M059J (cell line): ENCODE data around the gene VGLL4. TPM values are rescaled to one million over a fixed set of nuclear protein-coding genes. Genes with fewer than 3 reads are reported as not detected.
"Not testable (repeated sequence)": the region's sequence is repeated elsewhere in the genome, so short reads cannot be mapped to it uniquely, and the experiment has no call there.

Source experiments
- DNase-seq: peaks from one replicate; pipeline ENCODE4 v3.0.0-alpha.2; 2012; ENCODE audit warnings: low read depth
- total RNA-seq: library from RNA; depleted of rRNA; stranded (reverse); fragments of >200 nt; shearing (Covaris generic); gene quantifications from 2 replicates; pipeline ENCODE4 v1.2.3, GENCODE V29; 2014

Gene VGLL4
- total RNA-seq, 1 experiment from 2014 or later: 36.1 TPM

DNA sequence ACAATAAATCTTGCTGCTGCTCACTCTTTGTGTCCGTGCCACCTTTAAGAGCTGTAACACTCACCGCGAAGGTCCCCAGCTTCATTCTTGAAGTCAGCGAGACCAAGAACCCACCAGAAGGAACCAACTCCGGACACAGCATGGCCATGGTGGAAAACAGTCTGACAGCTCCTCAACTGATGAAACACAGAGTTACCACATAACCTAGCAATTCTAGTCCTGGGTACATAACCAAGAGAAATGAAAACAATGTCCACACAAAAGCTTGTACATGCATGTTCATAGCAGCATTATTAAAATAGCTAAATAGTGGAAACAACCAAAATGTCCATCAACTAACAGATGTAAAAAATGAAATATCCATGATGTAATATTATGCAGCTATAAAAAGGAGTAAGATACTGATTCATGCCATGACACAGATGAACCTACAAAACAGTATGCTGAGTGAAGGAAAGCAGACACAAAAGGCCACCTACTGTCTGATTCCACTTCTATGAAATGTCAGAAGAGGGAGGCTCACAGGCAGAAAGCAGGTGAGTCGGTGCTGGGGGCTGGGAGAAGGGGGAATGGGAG, 36.8 kb downstream of the VGLL4 start:
- no peak for DNase-seq

DNA sequence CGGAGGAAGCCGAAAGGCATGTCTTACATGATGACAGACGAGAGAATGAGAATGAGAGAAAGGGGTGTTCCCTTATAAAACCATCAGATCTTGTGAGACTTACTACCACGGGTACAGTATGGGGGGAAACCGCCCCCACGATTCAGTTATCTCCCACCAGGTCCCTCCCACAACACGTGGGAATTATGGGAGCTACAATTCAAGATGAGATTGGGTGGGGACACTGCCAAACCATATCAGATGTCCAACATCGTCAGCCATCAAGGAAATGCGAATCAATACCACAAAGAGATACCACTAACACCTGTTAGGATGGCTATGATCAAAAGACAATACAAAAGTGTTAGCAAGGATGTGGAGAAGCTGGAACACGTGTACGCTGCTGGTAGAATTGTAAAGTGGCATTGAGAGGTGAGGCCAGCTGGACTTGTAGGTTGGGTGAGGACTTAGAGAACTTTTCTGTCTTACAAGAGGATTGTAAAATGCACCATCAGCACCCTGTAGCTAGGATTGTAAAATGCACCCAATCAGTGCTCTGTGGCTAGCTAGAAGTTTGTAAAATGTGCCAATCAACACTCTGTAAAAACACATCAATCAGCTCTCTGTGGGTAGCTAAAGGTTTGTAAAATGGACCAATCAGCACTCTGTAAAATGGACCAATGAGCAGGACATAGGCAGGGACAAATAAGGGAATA, 37.5 kb downstream of the VGLL4 start:
- DNase-seq: no peak

DNA sequence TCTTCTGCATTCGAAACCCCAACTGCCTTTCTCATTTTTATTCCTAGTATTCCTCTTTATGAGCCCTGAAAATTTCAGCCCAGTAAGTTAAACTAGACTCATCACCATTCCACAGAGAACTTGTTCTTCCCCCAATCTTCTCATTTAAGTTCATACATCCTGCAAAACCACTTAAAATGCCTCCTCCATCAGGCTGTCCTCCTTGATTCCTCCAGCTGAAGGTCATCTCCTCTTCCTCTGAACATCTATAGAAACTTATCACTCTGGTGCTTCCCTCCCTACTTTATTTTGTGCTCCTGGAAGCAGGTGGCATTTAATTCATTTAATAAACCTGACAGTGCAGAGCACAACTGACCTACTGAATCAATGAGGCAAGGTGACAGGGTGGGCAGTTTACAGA, 38.3 kb downstream of the VGLL4 start:
- no peak for DNase-seq

DNA sequence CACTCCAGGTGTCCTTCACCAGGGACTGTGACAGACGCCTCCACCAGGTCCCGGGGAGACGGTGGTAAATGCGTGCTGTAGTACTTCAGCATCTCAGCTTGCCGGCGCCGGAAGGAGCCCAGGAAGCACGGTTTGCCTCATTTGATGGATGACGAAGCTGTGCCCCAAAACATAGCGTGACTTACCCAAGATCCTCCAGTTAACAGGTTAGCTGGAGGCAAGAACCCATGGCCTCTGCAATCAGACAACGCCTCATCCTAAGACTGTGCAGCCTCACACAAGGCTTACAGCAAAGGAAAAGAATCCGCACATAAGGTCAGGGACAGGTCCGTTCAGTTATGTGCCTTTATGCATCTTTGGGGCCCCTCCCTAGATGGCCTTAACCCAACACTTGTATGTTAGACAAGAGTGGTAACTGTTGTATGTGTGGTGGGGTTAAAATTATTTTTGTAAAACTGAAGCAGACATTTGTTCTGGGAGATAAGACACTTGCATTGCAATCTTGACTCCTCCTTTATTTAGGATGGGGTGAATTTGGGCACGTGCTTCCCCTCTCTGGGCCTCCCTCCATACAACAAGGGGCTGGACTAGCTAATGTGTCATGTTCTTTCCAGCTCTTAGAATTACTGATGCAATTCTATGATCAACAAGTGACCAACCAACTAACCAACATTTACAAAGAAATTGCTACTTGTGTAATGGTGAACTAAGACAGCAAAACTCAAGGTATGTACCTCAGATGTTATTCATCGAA, 39.4 kb downstream of the VGLL4 start:
- DNase-seq: peak; percentile 27

GRCh38 chr3:11603628-11604027, 40.1 kb downstream of the VGLL4 start:
- DNase-seq: peak; percentile 64

DNA sequence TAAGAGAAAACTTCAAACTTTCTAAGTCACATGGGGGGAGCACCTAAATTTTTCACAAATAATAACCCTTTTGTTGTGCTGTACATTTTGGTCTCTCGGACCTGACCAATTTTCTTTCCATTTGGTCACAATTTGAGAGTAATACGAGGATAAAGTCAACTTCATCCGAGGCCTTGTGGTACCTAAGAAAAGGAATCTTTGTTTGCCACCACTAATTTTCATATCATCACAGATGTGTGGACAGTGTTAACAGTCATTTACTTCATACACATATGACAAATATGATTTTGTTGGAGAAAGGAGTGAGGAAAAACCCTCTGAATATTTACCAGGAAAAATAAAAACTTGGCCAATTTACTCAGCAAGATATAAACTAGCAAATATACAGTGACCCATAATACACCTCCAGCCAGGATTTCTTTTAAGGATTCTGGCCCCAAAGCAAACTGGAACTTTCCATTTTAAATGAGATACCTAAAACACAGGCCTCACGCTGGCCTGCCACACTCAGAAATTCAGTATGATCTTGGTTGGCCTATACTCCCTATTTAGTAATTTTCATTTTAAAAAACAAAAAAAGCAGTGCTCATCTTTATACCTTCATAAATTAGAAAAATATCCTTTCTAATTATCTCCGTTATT, 40.7 kb downstream of the VGLL4 start:
- DNase-seq: no peak

DNA sequence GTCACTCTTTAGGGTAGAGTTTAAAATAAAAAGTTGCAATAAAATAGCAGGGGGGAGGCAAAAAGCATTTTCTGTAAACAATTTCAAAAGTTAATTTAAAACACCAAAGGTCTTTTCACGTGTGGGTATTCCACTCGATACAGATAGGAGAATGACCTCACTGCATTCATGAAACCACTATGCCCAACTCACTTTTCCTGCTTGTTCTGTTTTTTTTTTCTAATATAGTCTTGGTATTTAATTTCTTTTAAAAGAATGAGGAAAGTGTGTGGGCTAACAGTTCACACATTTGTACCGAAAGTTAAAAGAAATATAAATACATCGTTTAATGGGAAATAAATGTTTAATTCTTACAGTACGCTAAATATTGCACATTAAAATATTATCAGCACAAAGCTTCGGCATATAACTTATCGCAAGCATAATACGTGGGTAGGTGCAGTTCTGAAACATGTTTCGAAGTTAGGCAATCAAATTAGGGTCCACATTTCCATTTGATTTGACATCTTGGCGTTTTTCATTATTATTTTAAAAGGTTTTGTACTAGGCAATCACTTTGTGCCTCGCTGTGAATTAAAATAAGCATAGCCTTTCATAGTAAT, 41.4 kb downstream of the VGLL4 start:
- no peak for DNase-seq

DNA sequence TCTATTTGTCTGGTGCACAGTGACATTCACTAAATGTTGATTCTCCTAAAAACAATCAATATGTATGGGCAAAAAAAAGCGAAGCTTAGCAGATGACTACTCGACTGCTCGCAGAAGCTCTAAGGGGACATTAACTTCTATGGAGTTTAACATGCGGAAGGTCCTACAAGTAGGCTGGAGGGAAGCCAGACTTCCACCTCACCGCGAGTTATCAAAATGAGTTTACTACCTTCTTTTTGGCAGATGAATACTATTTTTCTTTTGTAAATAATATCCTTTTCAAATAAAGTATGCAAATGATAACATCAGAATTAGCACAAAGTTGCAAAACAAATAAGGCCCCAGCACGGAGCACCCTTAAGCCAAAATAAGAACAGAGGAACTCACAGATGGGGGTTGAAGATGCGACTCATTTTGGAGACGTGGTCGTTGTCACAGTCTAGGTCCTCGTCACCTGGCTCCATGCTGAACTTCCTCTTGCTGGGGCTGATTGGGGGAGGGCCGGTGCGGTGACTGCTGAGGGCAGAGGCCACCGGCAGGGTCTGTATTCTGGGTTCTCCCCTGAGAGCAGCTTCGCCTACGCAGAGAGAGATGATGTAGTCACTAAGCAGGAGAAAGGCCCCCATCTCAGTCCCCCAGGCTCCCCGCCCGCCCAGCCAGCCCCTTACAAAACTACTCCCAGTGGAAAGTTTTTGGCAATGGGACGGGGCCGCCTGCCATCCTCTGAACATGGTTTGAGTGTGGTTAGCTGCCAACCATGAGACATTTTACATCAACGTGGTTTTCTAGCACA, 42.1 kb downstream of the VGLL4 start:
- DNase-seq: peak; percentile 71

- peak; percentile 98 for DNase-seq
Observed at GRCh38 chr3:11600501-11601282, 43.0 kb downstream of the VGLL4 start.

DNA sequence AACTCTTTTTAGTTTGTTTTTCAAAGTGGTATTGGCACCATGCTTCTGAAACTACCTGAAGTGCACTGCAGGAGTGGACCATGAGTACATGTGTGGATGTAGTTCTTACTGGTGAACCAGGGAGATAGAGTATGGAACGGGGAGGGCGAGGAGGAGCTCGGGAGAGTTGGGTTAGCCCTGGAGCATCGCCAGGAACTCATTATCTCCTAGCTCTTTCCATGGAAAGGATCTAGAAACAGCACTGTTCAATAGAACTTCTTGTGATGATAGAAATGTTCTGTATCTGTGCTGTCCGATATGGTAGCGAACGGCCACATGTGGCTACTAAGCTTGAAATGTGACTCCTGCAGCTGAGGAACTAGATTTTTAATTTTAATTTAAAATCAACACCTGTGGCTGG, 47.3 kb downstream of the VGLL4 start:
- no peak for DNase-seq

GRCh38 chr3:11595024-11595423, 48.7 kb downstream of the VGLL4 start:
- DNase-seq: not testable (repeated sequence)

DNA sequence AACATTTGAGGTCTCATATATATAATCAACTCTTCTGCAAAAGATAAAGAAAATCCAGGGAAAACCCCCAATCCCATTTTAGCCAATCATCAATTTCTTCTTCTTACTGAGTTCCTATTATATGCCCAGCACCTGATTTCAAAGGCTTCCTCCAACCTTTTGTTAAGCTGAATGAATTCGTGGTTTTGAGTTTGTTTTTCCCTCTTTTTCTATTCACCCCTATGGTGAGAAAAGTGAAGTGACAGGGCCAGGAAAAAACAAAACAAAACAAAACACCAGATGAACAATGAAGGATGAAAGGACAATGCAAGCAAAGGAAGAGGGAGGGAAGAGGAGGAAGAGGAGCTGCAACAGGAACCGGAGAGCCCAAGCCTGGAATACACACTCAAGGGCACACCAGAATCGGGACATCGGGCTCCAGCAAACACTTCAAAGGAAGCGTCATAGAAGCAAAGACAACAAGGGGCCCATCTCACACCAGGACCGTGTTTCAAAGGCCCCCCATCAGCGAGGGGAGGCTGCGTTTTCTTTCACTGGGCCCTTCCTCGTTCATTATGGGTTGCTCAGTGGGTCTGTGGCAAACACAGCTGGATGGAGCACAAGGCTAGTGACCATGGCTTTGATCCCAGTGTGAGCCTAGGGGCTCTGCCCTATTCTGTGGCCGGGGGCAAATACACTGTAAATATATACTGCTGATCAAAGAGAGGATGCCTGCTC, 50.2 kb downstream of the VGLL4 start:
- DNase-seq: no peak

- DNase-seq: peak; percentile 64
Observed at GRCh38 chr3:11592445-11593298, 51.0 kb downstream of the VGLL4 start.

- peak; percentile 88 for DNase-seq
Observed at GRCh38 chr3:11591391-11592282, 52.1 kb downstream of the VGLL4 start.

DNA sequence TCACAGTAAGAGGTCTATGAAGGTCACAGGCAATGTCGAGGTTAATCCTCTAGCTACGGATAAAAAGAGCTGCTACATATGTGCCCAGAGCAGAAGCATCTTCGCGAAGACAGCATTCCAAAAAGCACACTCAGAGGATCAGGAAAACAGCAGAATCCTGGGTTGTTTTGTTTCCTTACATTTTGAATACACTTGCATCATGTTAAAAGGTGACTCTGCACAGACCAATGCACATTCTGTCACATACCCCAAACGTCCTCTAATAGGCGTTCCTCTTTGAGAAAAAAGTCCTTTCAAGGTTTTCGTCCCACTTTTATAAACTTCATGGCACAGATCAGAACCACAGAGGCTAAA, 52.7 kb downstream of the VGLL4 start:
- no peak for DNase-seq

GRCh38 chr3:11589706-11590105, 54.0 kb downstream of the VGLL4 start:
- no peak for DNase-seq

DNA sequence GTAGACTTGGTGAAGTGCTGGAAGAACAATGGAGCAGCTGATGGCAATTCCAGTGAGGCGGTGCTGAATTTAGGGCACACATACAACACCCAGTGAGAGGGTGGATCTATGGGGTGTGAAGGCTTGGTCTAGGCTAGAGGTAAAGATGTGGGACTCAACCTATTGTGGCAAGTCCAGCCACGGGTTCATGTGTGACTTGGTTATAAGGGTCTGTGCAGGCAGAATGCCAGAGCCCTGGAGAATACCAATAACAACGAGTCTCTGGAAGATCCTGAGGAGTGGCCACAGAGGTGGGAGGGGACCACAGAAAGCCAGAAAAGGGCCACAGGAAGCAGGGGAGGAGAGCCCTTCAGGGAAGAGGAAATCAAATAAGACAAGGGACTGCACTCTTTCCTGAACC, 55.0 kb downstream of the VGLL4 start:
- no peak for DNase-seq

DNA sequence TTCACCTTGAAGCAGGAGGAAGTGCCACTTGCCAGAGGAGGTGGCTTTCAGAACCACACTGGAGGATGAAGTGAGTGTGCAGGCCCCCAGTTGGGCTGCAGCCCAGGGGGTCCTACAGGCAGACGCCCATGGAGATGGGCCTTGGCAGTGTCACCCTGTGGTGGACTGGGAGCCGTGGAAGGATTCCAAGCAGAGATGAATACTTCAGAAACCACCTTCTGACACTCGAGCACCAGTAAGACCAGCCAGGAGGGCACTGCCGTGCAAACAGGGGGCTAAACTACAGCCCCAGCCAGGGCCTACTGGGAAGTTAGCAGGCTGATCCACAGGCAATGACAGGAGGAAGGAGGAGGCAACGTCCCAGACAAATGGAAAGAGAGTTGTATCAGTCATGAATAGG, 55.4 kb downstream of the VGLL4 start:
- no peak for DNase-seq
